Omental fat pad (tissue), 4 donors: ENCODE measurements around the gene BMPER. TPM values are rescaled to one million over a fixed set of nuclear protein-coding genes. Genes with fewer than 3 reads are reported as not detected.

ENCODE experiments used
- ATAC-seq: fragments of 150-250 bp; one replicate; pipeline ENCODE4 v1.9.1; 2016; ENCODE audit warnings: mild to moderate bottlenecking, moderate library complexity; ENCODE audit not compliant: low FRiP score
- DNase-seq: peaks from one replicate; pipeline ENCODE4 v3.0.0-alpha.2; 2019; ENCODE audit warnings: low spot score
- CTCF ChIP-seq, 3 donors: fragments of 450-650 bp; IDR thresholded peaks; one replicate each; pipeline ENCODE4 v1.5.1; 2016 to 2017; ENCODE audit warnings: antibody characterized with exemption in 3 of 3, mild to moderate bottlenecking in 3 of 3, moderate library complexity in 2 of 3
- total RNA-seq, 4 donors: library from RNA; depleted of rRNA; stranded (reverse); fragments of >200 nt; gene quantifications; one replicate each; pipeline ENCODE4 v1.1.0, GENCODE V29; 2016

Gene BMPER
- total RNA-seq, 4 donors from 2014 or later, result 5.4 to 32.5 (median 16.6) TPM

GRCh38 chr7:34108165-34108564 lies 202.8 kb downstream of the BMPER start:
- ATAC-seq, result peak; percentile 60
- TF ChIP-seq CTCF (IDR thresholded peaks at IDR 0.05), result no peak
- no peak for DNase-seq

GRCh38 chr7:34109936-34110780 lies 204.8 kb downstream of the BMPER start:
- TF ChIP-seq CTCF (IDR thresholded peaks at IDR 0.05), result no peak
- ATAC-seq (no peak), DNase-seq (no peak)

DNA sequence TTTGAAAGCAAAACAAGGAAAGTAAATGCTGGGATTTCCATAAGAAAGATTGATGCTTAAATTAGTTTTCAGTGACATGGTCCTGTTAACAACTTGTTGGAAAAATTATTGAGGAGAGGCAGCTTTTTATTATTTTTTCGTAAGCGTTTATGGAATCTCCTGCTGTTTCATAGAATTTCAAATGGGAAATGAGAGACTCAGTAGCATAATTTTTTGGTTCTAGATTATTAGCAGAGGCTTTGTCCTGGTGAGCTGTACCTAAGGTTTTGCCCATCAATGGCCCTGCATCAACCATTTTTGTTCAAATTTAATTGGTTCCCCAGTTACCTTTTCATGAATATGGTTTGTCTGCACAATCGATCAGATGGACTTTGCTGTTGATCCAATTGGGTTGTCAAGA lies 205.7 kb downstream of the BMPER start:
- DNase-seq (no peak), ATAC-seq (no peak)
- TF ChIP-seq CTCF (IDR thresholded peaks at IDR 0.05), result no peak

- TF ChIP-seq CTCF (IDR thresholded peaks at IDR 0.05), result no peak
- ATAC-seq (no peak), DNase-seq (no peak)
Observed at GRCh38 chr7:34115503-34115902, 210.2 kb downstream of the BMPER start.

GRCh38 chr7:34117573-34117972 lies 212.2 kb downstream of the BMPER start:
- no peak for TF ChIP-seq CTCF (IDR thresholded peaks at IDR 0.05)
- ATAC-seq, result no peak
- DNase-seq, result no peak

DNA sequence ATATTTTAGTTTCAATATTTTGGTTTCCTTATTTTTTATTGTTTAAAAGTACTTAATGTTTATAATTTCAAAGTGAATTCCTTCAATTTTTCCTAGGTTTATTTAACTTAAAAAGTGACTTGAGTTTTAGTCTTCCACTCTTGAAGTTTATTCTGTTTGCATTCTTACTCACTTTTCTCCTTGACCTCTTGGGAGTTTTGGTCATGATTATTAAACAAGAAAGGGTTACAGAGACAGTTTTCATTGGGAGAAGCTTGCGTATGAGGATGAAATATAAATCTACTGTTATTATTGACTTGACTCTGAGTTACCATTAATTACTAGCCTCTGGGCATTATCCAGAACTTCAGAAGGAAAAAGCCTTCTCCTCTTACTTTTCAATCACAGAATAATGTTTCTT lies 216.0 kb downstream of the BMPER start:
- no peak for DNase-seq
- no peak for ATAC-seq
- TF ChIP-seq CTCF (IDR thresholded peaks at IDR 0.05), result no peak

DNA sequence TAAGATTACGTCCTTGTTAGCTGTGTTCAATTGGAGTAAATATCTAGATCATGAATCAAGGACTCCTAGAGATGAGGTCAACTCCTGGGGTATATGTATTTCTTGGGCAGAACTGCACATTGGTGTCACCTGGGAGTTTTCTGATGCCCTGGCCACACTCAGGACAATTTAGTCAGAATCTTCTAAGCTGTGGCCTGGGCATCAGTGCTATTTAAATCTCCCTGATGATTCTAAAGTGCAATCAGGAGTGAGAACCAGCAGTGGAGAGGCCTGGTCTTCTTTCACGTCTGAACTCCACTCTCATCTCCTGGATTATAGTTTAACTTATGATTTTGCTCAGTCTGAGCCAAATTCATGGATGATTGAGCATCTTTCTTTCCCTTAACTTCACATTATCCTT lies 218.0 kb downstream of the BMPER start:
- ATAC-seq (no peak), DNase-seq (no peak)
- no peak for TF ChIP-seq CTCF (IDR thresholded peaks at IDR 0.05)
